Endothelial cell of umbilical vein (primary cell): Measurements from ENCODE around the gene KRTAP29-1. TPM values are rescaled to one million over a fixed set of nuclear protein-coding genes. Genes with fewer than 3 reads are reported as not detected.

Experiments
- BruUV-seq: library from RNA; stranded (reverse); fragments of 400-500 nt; replicated peaks from 2 replicates; lab custom pipeline; 2021; lab: Mats Ljungman, UMichigan
- CTCF ChIA-PET: fragments of 300-600, 350-600 bp; sonication (Branson Sonifier 250); formaldehyde crosslinking; loops from one replicate; lab custom pipeline; 2021; ENCODE audit warnings: antibody characterized with exemption, inconsistent platforms; lab: Charles Lee
- POLR2A ChIA-PET: fragments of 300-600, 350-600 bp; sonication (Branson Sonifier 250); formaldehyde crosslinking; loops from one replicate; lab custom pipeline; 2021; ENCODE audit warnings: antibody characterized with exemption, inconsistent platforms; lab: Charles Lee
- DNase-seq: peaks from one replicate; pipeline ENCODE4 v3.0.0-alpha.2; 2011; ENCODE audit warnings: low read depth, low spot score
- FAIRE-seq: peaks from 2 replicates; lab custom pipeline; 2011; peaks lifted over from hg19 to GRCh38; lab: Jason Lieb, UNC
- H2AFZ ChIP-seq: 2 replicates; pipeline ENCODE4 v1.6.0; 2012; ENCODE audit warnings: low read depth, low read length, control low read depth, inconsistent platforms
- H3K27ac ChIP-seq: 2 replicates; pipeline ENCODE4 v1.5.1; 2011; ENCODE audit warnings: low read depth, mild to moderate bottlenecking, control low read depth, low read length, moderate library complexity; ENCODE audit not compliant: insufficient read depth
- H3K27me3 ChIP-seq, 2 experiments: 2 replicates each; pipeline versions ENCODE4 v1.6.0 to v1.6.1; 2011; ENCODE audit warnings: low read length in 2 of 2, mixed read lengths in 1 of 2; ENCODE audit not compliant: control insufficient read depth in 2 of 2, insufficient read depth in 2 of 2
- H3K36me3 ChIP-seq, 2 experiments: 2 replicates in 1 of 2; 3 replicates in 1 of 2; pipeline ENCODE4 v1.5.1; 2011; ENCODE audit warnings: low read length in 2 of 2, mild to moderate bottlenecking in 1 of 2, moderate library complexity in 1 of 2; ENCODE audit not compliant: control insufficient read depth in 2 of 2, insufficient read depth in 2 of 2; ENCODE audit errors: extremely low read depth in 1 of 2
- H3K4me1 ChIP-seq: 3 replicates; pipeline ENCODE4 v1.5.1; 2011; ENCODE audit warnings: mild to moderate bottlenecking, low read length; ENCODE audit not compliant: control insufficient read depth, insufficient read depth; ENCODE audit errors: extremely low read depth
- H3K4me2 ChIP-seq: 2 replicates; pipeline ENCODE4 v1.6.1; 2011; ENCODE audit warnings: low read length, control low read depth, mixed read lengths; ENCODE audit not compliant: insufficient read depth
- H3K4me3 ChIP-seq, 3 experiments: fragments of 200-600 bp in 1 of 3; sonication (generic), shearing (Covaris generic) in 1 of 3; replicated peaks in 1 of 3; 2 replicates each; pipeline ENCODE4 v1.5.1; 2011 to 2016; ENCODE audit warnings: control low read depth in 3 of 3, low read length in 3 of 3, mild to moderate bottlenecking in 2 of 3, inconsistent platforms in 1 of 3, low read depth in 1 of 3, moderate library complexity in 1 of 3; ENCODE audit not compliant: insufficient read depth in 1 of 3
- H3K79me2 ChIP-seq: 2 replicates; pipeline ENCODE4 v1.6.0; 2012; ENCODE audit warnings: low read length, inconsistent platforms; ENCODE audit not compliant: control insufficient read depth, insufficient read depth
- H3K9ac ChIP-seq: replicated peaks from 2 replicates; pipeline ENCODE3; 2011; ENCODE audit warnings: low read length, control low read depth; ENCODE audit not compliant: insufficient read depth; ENCODE audit errors: extremely low read depth
- H3K9me1 ChIP-seq: replicated peaks from 3 replicates; pipeline ENCODE4 v1.6.0; 2011; ENCODE audit warnings: mild to moderate bottlenecking, low read length; ENCODE audit not compliant: control insufficient read depth, insufficient read depth; ENCODE audit errors: extremely low read depth
- H3K9me3 ChIP-seq: replicated peaks from 2 replicates; pipeline ENCODE4 v1.5.1; 2012; ENCODE audit warnings: low read length, inconsistent platforms; ENCODE audit not compliant: control insufficient read depth, insufficient read depth
- H4K20me1 ChIP-seq: replicated peaks from 2 replicates; pipeline ENCODE3; 2011; ENCODE audit warnings: mild to moderate bottlenecking, low read length; ENCODE audit not compliant: control insufficient read depth, insufficient read depth; ENCODE audit errors: extremely low read depth
- EZH2 ChIP-seq: IDR thresholded peaks from 2 replicates; pipeline ENCODE4 v1.6.1; 2012; ENCODE audit warnings: borderline replicate concordance, low read depth, mild to moderate bottlenecking, moderate library complexity, low read length, inconsistent platforms; ENCODE audit not compliant: severe bottlenecking
- FOS ChIP-seq: IDR thresholded peaks from 2 replicates; pipeline ENCODE4 v1.6.1; 2011; ENCODE audit warnings: mild to moderate bottlenecking, low read length, moderate library complexity, borderline replicate concordance; ENCODE audit not compliant: insufficient read depth
- GATA2 ChIP-seq: IDR thresholded peaks from 2 replicates; pipeline ENCODE4 v1.7.0; 2011; ENCODE audit warnings: low read depth, mild to moderate bottlenecking, moderate library complexity, mixed read lengths, low read length; ENCODE audit not compliant: insufficient read length, insufficient read depth
- JUN ChIP-seq: IDR thresholded peaks from 2 replicates; pipeline ENCODE4 v1.6.1; 2011; ENCODE audit warnings: borderline replicate concordance, low read depth; ENCODE audit not compliant: insufficient read length, insufficient read depth
- MYC ChIP-seq: IDR thresholded peaks from one replicate; pipeline ENCODE4 v1.6.1; 2011; ENCODE audit warnings: mild to moderate bottlenecking, low read depth, low read length
- POLR2A ChIP-seq: IDR thresholded peaks from 2 replicates; pipeline ENCODE4 v1.6.1; 2012; ENCODE audit warnings: low read depth, mild to moderate bottlenecking, control low read depth, low read length
- POLR2AphosphoS5 ChIP-seq: IDR thresholded peaks from 2 replicates; pipeline ENCODE4 v1.6.1; 2012; ENCODE audit warnings: low read depth, mild to moderate bottlenecking, control low read depth, low read length, moderate library complexity; ENCODE audit not compliant: insufficient read depth
- dilution Hi-C: fragments of 300-500 bp; cut with MboI; formaldehyde crosslinking; loops from one replicate; pipeline ENCODE4 v1.15.0; 2019; ENCODE audit warnings: low sequenced_read_pairs; ENCODE audit not compliant: extremely low pct_ligation_motif_present
- intact Hi-C: fragments of 100-400 bp; cut with micrococcal nuclease; formaldehyde crosslinking; loops from one replicate; pipeline ENCODE4 v1.10.0; 2022
- polyA plus RNA-seq, 4 experiments: library from polyadenylated mRNA; depleted of rRNA in 3 of 4; stranded (reverse) in 3 of 4; unstranded in 1 of 4; fragments of >200 nt; gene quantifications; 2 replicates each; pipeline versions ENCODE4 v1.2.1 to v1.2.3, GENCODE V29; 2011 to 2012; ENCODE audit warnings: missing spikeins in 1 of 4
- total RNA-seq: library from RNA; stranded (reverse); gene quantifications from 2 replicates; pipeline ENCODE4 v1.2.3, GENCODE V29; 2021
- TF ChIP-seq, protein P1 (sequence below): IDR thresholded peaks from 2 replicates; pipeline ENCODE4 v1.6.1; 2011; ENCODE audit not compliant: insufficient read depth, insufficient read length
- TF ChIP-seq, protein P2 (sequence below), 2 donors: IDR thresholded peaks; 1 replicate in 1 of 2; 2 replicates in 1 of 2; pipeline ENCODE4 v1.5.1; 2011; ENCODE audit warnings: low read length in 2 of 2, mild to moderate bottlenecking in 2 of 2, moderate library complexity in 2 of 2, control low read depth in 1 of 2, inconsistent platforms in 1 of 2, low read depth in 1 of 2; ENCODE audit not compliant: insufficient read depth in 1 of 2; ENCODE audit errors: extremely low read depth in 1 of 2

KRTAP29-1 gene
- total and polyA plus RNA-seq, 2 donors (not counting 3 experiments of a cell fraction or from before 2014, with no cell fraction given) = not detected

DNA sequence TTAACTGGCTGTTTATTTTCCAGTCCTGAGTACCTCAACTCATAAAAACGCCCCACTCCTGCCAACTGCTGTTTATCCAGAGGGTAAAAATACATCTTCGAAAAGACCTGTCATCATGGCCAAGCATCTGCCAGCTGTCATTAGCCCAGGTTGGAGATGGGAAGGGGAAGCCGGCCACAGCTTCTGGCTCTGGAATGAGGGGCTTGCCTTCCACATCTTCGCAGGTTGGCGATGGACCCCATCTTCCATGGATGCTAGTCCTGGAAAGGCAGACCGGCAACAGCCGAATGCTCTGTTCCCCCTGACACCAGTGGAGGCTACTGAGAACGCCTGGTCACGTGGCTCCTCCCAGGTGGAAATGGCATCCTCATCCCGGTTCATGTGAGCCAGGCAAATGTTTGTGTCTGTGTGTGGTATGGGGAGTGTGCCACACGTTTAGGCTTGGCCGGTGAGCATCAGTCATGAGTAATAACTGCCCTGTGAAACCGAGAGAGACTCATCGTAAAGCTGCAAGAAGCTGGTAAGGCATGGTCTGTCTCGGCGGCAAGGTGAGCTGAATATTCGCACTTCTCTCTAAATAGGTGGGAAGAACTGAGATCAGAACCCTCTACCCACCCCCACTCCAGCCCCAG is 13.3 kb upstream of the KRTAP29-1 start:
- Histone ChIP-seq H3K4me1 (no peaks in the 10 kb centered on the region), H3K9ac (no peak overlapping the region), H4K20me1 (no peaks in the 10 kb centered on the region), H3K36me3 (no peaks in the 10 kb centered on the region), H2AFZ (no peak overlapping the region), H3K27me3 (peaks cover 0 to 2% of the 10 kb centered on the region in 2 experiments), H3K4me3 (no peak overlapping the region), H3K79me2 (no peaks in the 10 kb centered on the region), H3K27ac (no peak overlapping the region), H3K9me1 (no peaks in the 10 kb centered on the region), H3K4me2 (no peak overlapping the region), H3K9me3 (no peaks in the 10 kb centered on the region)
- CTCF ChIA-PET = interaction anchor here (1.5 kb wide), 1 partner anchor 233 kb away, joined by 4 read pairs; no protein-coding TSS in a partner anchor
- no TSS peak for BruUV-seq
- dilution Hi-C loops (no loop called here), intact Hi-C loops (no loop called here)
- TF ChIP-seq POLR2A (no peak), JUN (no peak), EZH2 (no peak), FOS (no peak), GATA2 (no peak), POLR2AphosphoS5 (no peak), MYC (no peak)
- TF ChIP-seq, protein P1, sequence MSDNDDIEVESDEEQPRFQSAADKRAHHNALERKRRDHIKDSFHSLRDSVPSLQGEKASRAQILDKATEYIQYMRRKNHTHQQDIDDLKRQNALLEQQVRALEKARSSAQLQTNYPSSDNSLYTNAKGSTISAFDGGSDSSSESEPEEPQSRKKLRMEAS = no peak
- TF ChIP-seq, protein P2, sequence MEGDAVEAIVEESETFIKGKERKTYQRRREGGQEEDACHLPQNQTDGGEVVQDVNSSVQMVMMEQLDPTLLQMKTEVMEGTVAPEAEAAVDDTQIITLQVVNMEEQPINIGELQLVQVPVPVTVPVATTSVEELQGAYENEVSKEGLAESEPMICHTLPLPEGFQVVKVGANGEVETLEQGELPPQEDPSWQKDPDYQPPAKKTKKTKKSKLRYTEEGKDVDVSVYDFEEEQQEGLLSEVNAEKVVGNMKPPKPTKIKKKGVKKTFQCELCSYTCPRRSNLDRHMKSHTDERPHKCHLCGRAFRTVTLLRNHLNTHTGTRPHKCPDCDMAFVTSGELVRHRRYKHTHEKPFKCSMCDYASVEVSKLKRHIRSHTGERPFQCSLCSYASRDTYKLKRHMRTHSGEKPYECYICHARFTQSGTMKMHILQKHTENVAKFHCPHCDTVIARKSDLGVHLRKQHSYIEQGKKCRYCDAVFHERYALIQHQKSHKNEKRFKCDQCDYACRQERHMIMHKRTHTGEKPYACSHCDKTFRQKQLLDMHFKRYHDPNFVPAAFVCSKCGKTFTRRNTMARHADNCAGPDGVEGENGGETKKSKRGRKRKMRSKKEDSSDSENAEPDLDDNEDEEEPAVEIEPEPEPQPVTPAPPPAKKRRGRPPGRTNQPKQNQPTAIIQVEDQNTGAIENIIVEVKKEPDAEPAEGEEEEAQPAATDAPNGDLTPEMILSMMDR (IDR thresholded peaks at IDR 0.05; ENCODE audit: extremely low read depth in 1 of 2, insufficient read depth in 1 of 2, low read depth in 1 of 2, low read length in 2 of 2) = no peak
- POLR2A ChIA-PET = no interaction called here
- DNase-seq = no peak
- FAIRE-seq = no peak
